Measurements from ENCODE around the gene P4HA3.

GRCh38 chr11:74255741-74256375, 55.6 kb downstream of the P4HA3 start:
- no peak for TF ChIP-seq POLR2A (IDR thresholded peaks at IDR 0.05; ENCODE audit: low read depth, low read length)
- TF ChIP-seq TAF1 (IDR thresholded peaks at IDR 0.05; ENCODE audit: borderline replicate concordance, low read depth, low read length): no peak
- TF ChIP-seq POLR2AphosphoS5 (IDR thresholded peaks at IDR 0.05; ENCODE audit: low read depth, low read length): no peak
